GM21576 (cell line): Measurements from ENCODE around the gene SLC6A1.

Experiments used
- ATAC-seq: cut with Tn5 transposase; IDR thresholded peaks from one replicate; pipeline ENCODE4 v1.9.1; 2021; ENCODE audit warnings: mild to moderate bottlenecking, moderate library complexity; ENCODE audit not compliant: unreplicated experiment

The SLC6A1 gene

DNA sequence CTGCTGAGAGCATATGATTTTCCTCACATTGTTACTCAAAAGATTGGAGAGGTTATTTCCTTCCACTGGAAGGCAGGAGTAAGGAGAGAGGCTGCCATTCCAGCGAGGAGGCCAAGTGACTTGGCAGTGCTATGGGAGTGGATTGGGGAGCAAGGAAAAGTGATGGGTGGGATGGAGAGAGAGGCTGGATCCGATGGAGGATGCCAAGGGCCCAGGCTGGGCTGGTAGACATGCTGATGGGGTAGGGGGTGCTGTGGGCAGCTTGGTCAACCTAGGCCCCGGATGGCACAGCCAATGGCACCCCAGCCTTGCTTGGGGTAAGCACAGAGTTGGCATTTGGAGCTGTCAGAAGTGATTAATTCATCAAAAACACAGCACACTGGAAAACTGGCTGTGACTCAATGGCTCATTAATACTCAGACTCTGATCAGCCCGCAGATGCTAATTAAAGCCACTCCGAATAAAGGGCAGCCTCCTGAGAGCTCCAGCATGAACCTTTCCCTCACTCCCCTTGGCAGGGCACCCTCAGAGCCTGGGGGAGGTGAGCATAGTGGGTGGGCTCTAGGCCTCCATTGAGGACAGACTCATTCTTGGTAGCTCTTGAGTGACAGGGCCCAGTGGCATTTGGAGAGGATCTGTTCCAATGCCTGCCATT lies 22.1 kb upstream of the SLC6A1 start:
- no peak for ATAC-seq

GRCh38 chr3:10972072-10972782 lies 20.3 kb upstream of the SLC6A1 start:
- no peak for ATAC-seq

DNA sequence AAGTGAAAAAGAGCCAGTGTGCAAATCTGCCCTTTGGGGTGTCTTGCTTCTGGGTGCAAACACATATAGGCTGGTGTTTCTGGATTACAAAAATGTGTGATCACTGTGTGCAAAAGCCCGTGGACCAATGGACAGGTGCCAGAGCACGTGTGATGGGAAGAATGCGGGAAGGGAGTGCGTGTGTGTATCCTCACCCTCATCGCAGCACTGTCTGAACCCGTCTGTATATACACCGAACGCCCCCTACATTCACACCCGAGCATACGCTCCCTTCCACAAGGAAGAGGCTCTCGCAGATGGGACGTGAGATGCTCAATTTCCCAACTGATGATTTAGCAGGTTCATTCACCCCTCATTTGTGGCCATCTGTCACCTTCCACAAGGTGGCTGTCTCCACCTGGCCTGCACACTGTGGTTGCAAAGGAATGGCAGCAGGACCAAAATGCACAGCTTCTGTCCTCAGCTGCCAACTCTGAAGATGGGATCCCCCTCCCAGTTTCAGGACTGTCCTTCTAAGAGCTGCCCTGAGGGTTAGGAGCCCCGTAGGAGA lies 19.4 kb upstream of the SLC6A1 start:
- no peak for ATAC-seq

- ATAC-seq = no peak
Measured at GRCh38 chr3:10974131-10974530, 18.4 kb upstream of the SLC6A1 start.

DNA sequence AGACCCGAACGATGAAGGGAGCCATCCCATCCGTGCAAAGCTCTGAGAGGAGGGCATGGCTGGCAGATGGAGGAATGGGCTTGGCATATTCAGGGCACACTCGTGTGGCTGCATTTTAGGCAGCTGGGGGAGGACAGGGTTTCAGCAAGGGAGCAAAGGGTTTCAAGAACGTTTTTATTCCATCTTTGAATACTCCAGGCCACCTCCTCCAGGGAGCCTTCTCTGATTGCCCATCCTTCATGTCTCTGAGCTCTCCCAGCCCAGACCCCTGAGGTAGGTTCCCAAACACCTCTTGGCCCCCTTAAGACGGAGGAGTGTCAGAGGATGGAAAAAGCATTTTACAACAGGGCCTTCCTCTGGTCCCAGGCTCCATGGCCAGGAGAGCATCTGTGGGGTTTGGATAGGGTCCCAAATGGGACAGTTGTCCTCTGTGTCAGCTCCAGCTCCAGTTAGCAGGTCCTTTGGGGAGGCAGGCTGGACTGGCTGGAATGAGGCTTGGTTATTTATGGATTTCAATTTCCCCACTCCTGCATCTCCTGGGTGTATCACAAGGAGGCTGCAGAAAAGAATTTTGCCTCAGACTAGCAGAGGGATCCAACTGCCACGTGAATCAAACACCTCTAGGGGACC lies 17.7 kb upstream of the SLC6A1 start:
- ATAC-seq = no peak

- no peak for ATAC-seq
Measured at GRCh38 chr3:10975695-10976234, 16.8 kb upstream of the SLC6A1 start.

DNA sequence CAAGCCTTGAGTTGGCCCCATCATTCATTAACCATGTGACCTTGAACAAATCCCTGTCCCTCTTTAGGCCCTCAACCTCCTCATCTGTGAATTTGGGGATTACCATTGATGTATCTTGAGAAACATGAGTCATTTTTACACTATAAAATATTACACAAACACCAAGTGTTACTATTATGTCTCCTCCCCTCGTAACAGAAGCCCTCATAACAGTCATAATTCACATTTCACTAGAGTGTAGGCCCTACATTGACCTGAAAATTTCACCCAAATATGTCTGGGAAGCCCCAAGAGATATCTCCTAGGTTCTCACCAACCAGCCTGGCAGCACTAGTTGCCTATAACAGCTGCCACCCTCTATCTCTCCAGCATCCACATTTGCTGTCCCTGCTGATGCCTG lies 15.8 kb upstream of the SLC6A1 start:
- ATAC-seq = no peak

GRCh38 chr3:10977892-10978510 lies 14.5 kb upstream of the SLC6A1 start:
- no peak for ATAC-seq

- ATAC-seq = no peak
Measured at GRCh38 chr3:10978956-10979355, 13.6 kb upstream of the SLC6A1 start.

GRCh38 chr3:10980312-10980711 lies 12.2 kb upstream of the SLC6A1 start:
- ATAC-seq = no peak

GRCh38 chr3:10981031-10981430 lies 11.5 kb upstream of the SLC6A1 start:
- no peak for ATAC-seq

DNA sequence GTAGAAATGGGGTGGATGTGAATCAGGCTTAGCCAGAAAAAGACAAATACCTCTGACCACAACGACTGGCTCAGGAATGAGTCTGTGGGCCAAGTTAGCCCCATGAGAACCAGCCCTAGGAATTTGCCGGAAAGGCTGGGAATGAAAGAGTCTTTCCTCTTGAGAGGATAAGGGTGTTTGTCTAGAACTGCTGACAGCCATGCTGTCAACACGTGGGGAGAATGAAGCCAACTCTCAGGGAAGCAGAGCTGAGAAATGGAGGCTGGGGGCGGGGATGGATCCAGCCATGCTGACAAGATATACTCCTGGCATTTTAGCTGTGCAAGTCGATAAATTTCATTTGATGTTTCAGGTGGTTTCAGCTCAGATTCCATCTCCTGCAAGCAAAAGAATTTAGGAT lies 10.6 kb upstream of the SLC6A1 start:
- ATAC-seq = no peak

- no peak for ATAC-seq
Measured at GRCh38 chr3:10982782-10983181, 9.8 kb upstream of the SLC6A1 start.

- ATAC-seq = no peak
Measured at GRCh38 chr3:10983219-10983916, 9.2 kb upstream of the SLC6A1 start.

GRCh38 chr3:10984371-10984896 lies 8.1 kb upstream of the SLC6A1 start:
- no peak for ATAC-seq

GRCh38 chr3:10985181-10985580 lies 7.4 kb upstream of the SLC6A1 start:
- no peak for ATAC-seq

DNA sequence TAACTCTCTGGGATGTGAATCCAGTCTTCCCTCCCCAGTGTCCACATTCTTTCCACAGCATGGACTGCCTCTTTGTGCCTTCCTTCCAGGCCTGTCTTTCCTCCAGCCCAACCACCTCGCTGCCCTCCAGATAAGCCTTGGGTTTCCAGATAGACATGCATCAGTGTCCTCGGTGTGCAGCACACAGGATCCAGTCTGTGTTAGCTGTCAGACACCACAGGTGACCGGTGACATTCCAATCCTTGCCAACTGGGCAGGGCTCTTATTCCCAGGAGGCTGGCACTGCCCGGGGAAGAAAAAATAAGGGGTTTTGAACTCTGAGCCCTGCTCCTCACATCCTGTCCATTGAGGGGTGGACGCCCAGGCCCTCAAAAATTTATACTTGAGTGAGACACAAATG lies 6.0 kb upstream of the SLC6A1 start:
- no peak for ATAC-seq

DNA sequence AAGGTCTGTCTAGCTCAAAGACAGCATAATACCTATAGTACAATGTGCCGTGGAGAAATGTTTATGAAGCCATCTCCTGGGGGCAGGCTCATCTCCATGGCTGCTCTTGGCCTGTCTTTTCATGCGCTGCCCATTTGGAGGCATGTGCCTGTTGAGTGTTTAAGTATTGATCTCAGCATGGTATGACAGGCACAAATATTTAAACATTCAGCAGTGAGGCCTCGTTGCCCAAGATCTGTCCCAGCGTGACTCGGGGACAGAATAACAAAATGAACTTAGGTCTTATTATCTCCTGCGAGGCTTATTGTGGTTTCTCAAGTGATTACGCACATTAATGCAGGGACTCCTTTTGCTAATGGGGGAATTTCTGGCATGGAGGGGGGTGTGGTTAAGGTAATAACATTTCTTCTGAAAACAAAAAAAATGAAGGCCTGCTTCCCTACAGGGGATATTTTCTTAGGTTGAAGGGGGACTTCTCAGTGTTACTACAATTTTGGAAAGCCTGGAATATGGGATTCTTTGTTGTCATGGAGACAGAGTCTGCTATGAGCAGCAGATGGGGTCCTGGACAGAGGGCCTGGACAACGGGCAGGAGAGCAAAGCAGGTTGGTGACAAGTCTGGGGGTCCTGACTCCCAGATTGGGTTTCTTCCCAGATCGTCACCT lies 4.4 kb upstream of the SLC6A1 start:
- ATAC-seq = no peak

GRCh38 chr3:10988991-10989484 lies 3.5 kb upstream of the SLC6A1 start:
- no peak for ATAC-seq
